Astrocyte of the spinal cord (primary cell): Measurements from ENCODE around the gene ANK3.

ENCODE experiments used
- DNase-seq: peaks from one replicate; pipeline ENCODE4 v3.0.0; 2011; ENCODE audit warnings: low read depth, low spot score
- H3K4me3 ChIP-seq: 2 replicates; pipeline ENCODE4 v1.5.1; 2011; ENCODE audit warnings: low read depth, mild to moderate bottlenecking, low read length, moderate library complexity
- in situ Hi-C: cut with HindIII; loops from 2 replicates; pipeline ENCODE4 v1.10.0; 2017; ENCODE audit warnings: low sequenced_read_pairs
- TF ChIP-seq, protein P1 (sequence below): IDR thresholded peaks from 2 replicates; pipeline ENCODE4 v1.5.1; 2012; ENCODE audit warnings: low read depth, mild to moderate bottlenecking, low read length, inconsistent platforms

ANK3 gene

GRCh38 chr10:60395711-60396110, 6.0 kb upstream of the ANK3 start:
- no peak overlapping the region for H3K4me3 ChIP-seq
- in situ Hi-C loops = no loop called here
- TF ChIP-seq, protein P1, sequence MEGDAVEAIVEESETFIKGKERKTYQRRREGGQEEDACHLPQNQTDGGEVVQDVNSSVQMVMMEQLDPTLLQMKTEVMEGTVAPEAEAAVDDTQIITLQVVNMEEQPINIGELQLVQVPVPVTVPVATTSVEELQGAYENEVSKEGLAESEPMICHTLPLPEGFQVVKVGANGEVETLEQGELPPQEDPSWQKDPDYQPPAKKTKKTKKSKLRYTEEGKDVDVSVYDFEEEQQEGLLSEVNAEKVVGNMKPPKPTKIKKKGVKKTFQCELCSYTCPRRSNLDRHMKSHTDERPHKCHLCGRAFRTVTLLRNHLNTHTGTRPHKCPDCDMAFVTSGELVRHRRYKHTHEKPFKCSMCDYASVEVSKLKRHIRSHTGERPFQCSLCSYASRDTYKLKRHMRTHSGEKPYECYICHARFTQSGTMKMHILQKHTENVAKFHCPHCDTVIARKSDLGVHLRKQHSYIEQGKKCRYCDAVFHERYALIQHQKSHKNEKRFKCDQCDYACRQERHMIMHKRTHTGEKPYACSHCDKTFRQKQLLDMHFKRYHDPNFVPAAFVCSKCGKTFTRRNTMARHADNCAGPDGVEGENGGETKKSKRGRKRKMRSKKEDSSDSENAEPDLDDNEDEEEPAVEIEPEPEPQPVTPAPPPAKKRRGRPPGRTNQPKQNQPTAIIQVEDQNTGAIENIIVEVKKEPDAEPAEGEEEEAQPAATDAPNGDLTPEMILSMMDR = no peak
- no peak for DNase-seq

DNA sequence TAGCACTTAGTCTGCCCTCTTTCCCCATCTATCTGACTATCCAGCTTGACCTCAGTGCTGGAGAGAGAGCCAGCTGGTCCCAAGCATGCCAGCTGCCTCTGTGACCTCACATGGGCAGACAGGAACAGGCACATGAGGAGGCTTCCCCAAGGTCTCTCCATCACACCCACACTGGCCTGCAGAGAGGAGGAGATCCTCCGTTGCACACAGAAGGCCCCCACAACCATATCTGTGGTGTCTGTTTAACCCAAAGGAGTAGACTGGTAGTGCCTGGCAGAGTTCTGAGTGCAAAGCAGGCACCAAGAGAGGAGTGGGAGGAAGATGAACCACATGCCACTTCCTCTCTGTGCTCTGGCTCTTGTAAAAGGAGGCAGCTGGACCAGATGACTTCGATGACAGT, 4.8 kb upstream of the ANK3 start:
- in situ Hi-C loops = no loop called here
- H3K4me3 ChIP-seq = no peak overlapping the region
- no peak for DNase-seq
- TF ChIP-seq, protein P1 = no peak

- DNase-seq = no peak
- TF ChIP-seq, protein P1 = no peak
- no peak overlapping the region for H3K4me3 ChIP-seq
- in situ Hi-C loops = no loop called here
These were observed 550 bp upstream of the ANK3 start for GRCh38 chr10:60390224-60390626.

DNA sequence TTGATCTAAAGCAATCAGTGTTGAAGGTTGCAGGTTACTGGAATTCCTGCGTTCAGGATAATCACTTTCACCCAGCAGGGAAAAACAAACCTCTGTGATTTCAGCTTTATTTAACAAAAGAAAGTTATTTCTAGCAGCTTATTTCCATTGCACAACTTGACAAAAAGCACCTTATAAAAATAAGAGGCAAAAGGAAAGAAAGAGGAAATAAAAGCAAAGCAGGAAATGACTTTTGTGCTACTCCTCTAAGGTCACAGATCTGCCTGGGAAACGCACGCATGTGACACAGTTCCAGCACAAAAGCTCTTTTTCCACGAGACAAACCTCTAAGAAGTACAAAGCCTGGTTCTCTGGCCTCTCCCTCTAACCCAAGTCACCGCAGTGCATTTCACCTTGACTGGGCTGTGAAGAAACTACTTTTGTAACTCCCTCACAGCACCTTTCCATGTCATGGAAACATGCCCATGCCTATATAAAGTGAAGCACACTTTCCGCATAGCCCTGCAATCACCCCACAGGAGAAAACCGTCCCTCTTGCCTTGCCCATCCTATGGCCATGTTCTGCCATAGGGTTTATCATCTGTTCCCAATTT, 870 bp downstream of the ANK3 start:
- H3K4me3 ChIP-seq = no peak overlapping the region
- in situ Hi-C loops = no loop called here
- DNase-seq = no peak
- TF ChIP-seq, protein P1 = no peak

DNA sequence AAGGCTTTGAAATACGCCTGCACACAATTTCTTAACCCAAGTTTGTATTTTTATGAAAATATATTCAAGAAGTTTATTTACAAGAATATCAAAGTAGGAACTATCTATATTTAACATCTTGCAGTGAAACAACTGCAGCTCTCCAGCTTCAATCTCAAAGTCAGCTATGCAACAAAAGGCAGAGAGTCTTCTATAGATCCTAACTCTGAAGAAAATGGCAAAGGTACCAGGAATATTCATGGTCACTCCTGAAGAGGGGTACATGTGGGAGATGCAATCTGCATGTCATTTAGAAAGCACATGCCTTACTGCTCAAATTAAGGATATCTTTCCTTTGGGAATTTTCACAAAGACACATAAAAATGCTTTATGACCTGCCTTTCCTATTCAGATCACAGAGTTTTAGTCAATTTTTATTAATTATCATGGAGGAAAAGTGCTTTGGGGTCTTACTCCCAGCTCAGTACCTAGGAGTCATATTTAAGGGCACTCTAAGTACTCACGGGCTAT, 1.5 kb downstream of the ANK3 start:
- DNase-seq = no peak
- no peak overlapping the region for H3K4me3 ChIP-seq
- in situ Hi-C loops = no loop called here
- TF ChIP-seq, protein P1 = no peak

- in situ Hi-C loops = no loop called here
- no peak for DNase-seq
- H3K4me3 ChIP-seq = no peak overlapping the region
- TF ChIP-seq, protein P1 = no peak
These were observed 2.1 kb downstream of the ANK3 start for GRCh38 chr10:60387531-60387930.
